Right renal cortex interstitium (tissue), 3 donors: ENCODE results near the gene IVNS1ABP. TPM values are rescaled to one million over a fixed set of nuclear protein-coding genes. Genes with fewer than 3 reads are reported as not detected.

Experiments used
- DNase-seq, 3 donors: peaks; one replicate each; pipeline ENCODE4 v3.0.0-alpha.2; 2013; ENCODE audit warnings: low read depth in 3 of 3, low spot score in 2 of 3
- polyA plus RNA-seq, 3 donors: library from polyadenylated mRNA; unstranded; fragments of 120-200 nt; gene quantifications; one replicate each; pipeline ENCODE4 v1.2.1, GENCODE V29; 2013; ENCODE audit not compliant: insufficient read length in 3 of 3

Gene IVNS1ABP
- polyA plus RNA-seq, 3 donors, result 305 to 366 (median 313) TPM

- DNase-seq, result no peak
Measured at GRCh38 chr1:185297982-185298381, 19.1 kb downstream of the IVNS1ABP start.

- DNase-seq, result no peak
Measured at GRCh38 chr1:185295091-185295490, 22.0 kb downstream of the IVNS1ABP start.

GRCh38 chr1:185293967-185294542 lies 23.0 kb downstream of the IVNS1ABP start:
- DNase-seq, result no peak

- no peak for DNase-seq
Measured at GRCh38 chr1:185292237-185292636, 24.8 kb downstream of the IVNS1ABP start.

- DNase-seq, result no peak
Measured at GRCh38 chr1:185291652-185292051, 25.4 kb downstream of the IVNS1ABP start.

GRCh38 chr1:185291159-185291558 lies 25.9 kb downstream of the IVNS1ABP start:
- no peak for DNase-seq

- DNase-seq, result no peak
Measured at GRCh38 chr1:185289880-185290279, 27.2 kb downstream of the IVNS1ABP start.

- no peak for DNase-seq
Measured at GRCh38 chr1:185288435-185288834, 28.6 kb downstream of the IVNS1ABP start.

GRCh38 chr1:185287451-185287850 lies 29.6 kb downstream of the IVNS1ABP start:
- no peak for DNase-seq

- DNase-seq, result no peak
Measured at GRCh38 chr1:185284533-185285276, 32.3 kb downstream of the IVNS1ABP start.

- DNase-seq, result no peak
Measured at GRCh38 chr1:185284116-185284515, 32.9 kb downstream of the IVNS1ABP start.

GRCh38 chr1:185281245-185281644 lies 35.8 kb downstream of the IVNS1ABP start:
- DNase-seq, result no peak

GRCh38 chr1:185280589-185280988 lies 36.5 kb downstream of the IVNS1ABP start:
- no peak for DNase-seq

GRCh38 chr1:185279571-185279970 lies 37.5 kb downstream of the IVNS1ABP start:
- no peak for DNase-seq

- DNase-seq, result no peak
Measured at GRCh38 chr1:185271921-185272320, 45.1 kb downstream of the IVNS1ABP start.

- no peak for DNase-seq
Measured at GRCh38 chr1:185268352-185268751, 48.7 kb downstream of the IVNS1ABP start.

GRCh38 chr1:185267701-185268100 lies 49.3 kb downstream of the IVNS1ABP start:
- no peak for DNase-seq

- no peak for DNase-seq
Measured at GRCh38 chr1:185267301-185267700, 49.7 kb downstream of the IVNS1ABP start.

GRCh38 chr1:185265314-185265713 lies 51.7 kb downstream of the IVNS1ABP start:
- DNase-seq, result no peak

- DNase-seq, result no peak
Measured at GRCh38 chr1:185263780-185264179, 53.3 kb downstream of the IVNS1ABP start.

GRCh38 chr1:185263292-185263691 lies 53.8 kb downstream of the IVNS1ABP start:
- DNase-seq, result no peak

- DNase-seq, result no peak
Measured at GRCh38 chr1:185262151-185262550, 54.9 kb downstream of the IVNS1ABP start.
